Frontal cortex (tissue), 4 donors: ENCODE data around the gene LRGUK. TPM values are rescaled to one million over a fixed set of nuclear protein-coding genes. Genes with fewer than 3 reads are reported as not detected.
"Not testable (repeated sequence)": the region's sequence is repeated elsewhere in the genome, so short reads cannot be mapped to it uniquely, and the experiment has no call there.

Experiments used
- DNase-seq, 2 donors: peaks; one replicate each; pipeline ENCODE4 v3.0.0; 2012; ENCODE audit warnings: low spot score in 2 of 2
- FAIRE-seq: peaks from 2 replicates; lab custom pipeline; 2012; peaks lifted over from hg19 to GRCh38; lab: Jason Lieb, UNC
- total RNA-seq: library from RNA; depleted of rRNA; stranded (reverse); fragments of >200 nt; gene quantifications from one replicate; pipeline ENCODE4 v1.2.3, GENCODE V29; 2014
- donor health status: control.
- donor health status: control.
- donor health status: control.

The LRGUK gene
- total RNA-seq, result 14.3 TPM

- DNase-seq, result peak; percentile 42 to 70
- FAIRE-seq, result no peak
These were observed at the start of gene LRGUK for GRCh38 chr7:134126966-134127848. Gene LRGUK, plus strand, starts transcription at chr7:134127340. Its CDS starts 28 bp downstream, at chr7:134127368.

- not testable (repeated sequence) for DNase-seq, FAIRE-seq
These were observed 49.6 kb upstream of the LRGUK start for GRCh38 chr7:134077560-134077959.

GRCh38 chr7:134078991-134079390, 48.1 kb upstream of the LRGUK start:
- FAIRE-seq (no peak), DNase-seq (no peak)

- FAIRE-seq (no peak), DNase-seq (no peak)
These were observed 45.4 kb upstream of the LRGUK start for GRCh38 chr7:134081695-134082094.

- DNase-seq (no peak), FAIRE-seq (no peak)
These were observed 43.2 kb upstream of the LRGUK start for GRCh38 chr7:134083766-134084487.

DNA sequence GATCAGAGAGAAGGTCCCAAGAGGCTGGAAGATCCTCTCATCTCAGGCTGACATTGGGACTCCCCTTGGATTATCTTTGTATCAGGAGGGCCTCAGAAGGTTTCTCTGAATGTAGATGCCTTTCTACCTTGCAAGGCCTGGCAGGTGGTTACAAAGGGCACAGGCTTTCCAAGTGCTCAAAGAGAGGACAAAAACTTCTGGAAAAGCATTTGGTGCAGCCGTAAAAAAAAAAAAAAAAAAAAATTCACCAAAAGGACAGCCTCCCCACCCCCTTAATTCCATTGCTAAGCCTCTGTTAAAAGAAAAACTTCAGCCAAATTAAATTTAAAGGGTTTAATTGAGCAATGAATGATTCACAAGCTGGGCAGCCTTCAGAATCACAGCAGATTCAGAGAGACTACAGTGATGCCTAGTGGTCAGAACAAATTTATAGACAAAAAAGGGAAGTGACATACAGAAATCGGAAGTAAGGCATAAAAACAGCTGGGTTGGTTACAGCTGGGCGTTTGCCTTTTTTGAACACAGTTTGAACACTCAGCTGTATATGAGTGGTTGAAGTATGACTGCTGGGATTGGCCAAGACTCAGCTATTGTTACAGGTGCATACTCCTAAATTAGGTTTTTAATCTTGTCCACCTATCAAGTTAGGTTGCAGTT, 42.5 kb upstream of the LRGUK start:
- FAIRE-seq, result no peak
- no peak for DNase-seq

DNA sequence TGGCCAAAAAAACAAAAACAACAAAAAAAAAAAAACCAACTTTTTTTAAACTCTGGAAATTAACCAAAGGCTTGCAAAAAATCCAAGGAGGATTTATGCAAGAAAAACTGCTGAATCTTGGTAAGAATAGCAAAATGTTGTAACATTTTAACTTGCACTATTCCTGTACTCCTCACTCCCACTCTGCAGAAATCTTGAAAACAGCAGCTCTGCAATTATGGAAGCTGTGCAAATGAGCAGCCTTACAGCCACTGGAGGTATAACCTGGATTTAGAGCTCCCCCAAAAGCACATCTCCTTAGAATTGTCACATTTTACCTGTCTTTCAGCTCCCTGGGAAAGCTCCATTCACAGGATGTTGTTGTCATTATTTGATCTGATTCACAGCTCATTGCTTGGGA, 41.8 kb upstream of the LRGUK start:
- no peak for FAIRE-seq
- no peak for DNase-seq

GRCh38 chr7:134086998-134087735, 40.0 kb upstream of the LRGUK start:
- FAIRE-seq (no peak), DNase-seq (no peak)

DNA sequence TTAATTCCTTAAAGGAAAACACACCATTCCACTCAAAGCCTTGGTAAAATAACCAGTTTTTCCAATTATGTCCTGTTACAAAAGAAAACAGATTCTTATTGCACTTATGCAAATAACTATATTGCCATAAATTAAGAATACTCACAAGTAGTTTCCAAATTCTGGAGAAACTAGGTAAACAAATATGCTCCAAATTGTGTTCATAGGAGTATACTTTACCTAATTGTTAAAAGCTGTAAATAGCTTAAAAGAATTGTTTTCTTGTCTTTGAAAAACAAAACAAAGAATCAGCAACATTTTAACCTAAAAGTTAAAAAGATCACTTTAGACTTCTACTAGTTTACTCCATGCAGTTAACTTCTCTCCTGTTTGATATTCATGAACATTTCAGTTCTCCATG, 38.9 kb upstream of the LRGUK start:
- FAIRE-seq, result no peak
- DNase-seq, result no peak

DNA sequence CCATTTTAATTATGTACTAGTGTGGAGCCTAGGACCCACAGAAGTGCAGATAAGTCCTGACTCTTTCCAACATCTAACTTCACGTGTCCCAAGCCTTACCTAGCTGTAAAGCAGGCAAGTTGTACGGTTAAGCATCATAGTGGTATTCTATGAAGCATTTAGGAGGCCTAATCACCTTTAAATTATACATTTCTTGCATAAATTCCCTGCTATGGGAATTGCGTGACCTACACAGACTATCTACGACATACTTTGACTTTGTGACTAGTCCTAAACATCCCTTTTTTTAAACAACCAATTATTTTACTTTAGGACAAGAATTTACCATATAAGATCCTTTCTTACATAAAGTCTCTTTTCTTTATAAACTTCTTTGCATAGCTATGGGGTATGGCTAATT, 37.7 kb upstream of the LRGUK start:
- FAIRE-seq, result no peak
- no peak for DNase-seq

DNA sequence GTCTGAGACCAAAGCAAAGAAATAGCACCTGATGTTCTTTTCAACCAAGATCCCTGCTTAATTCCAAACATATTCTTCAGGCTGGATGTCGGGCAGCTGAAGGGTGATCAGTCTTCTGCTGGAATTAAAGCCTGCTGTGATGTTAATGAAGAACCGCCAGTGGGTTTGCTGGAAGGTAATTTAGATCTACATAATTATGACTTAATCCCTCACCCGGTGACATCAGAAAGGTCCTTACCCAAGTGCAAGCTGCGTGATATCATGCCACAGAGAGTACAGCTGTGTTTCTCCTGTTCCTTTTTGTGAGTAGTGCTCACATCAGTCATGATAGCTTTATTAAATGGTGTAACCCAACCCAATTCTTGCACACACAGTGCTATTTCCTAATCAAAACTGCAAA, 29.1 kb upstream of the LRGUK start:
- DNase-seq (no peak), FAIRE-seq (no peak)

GRCh38 chr7:134101716-134102115, 25.4 kb upstream of the LRGUK start:
- FAIRE-seq, result no peak
- DNase-seq, result no peak

DNA sequence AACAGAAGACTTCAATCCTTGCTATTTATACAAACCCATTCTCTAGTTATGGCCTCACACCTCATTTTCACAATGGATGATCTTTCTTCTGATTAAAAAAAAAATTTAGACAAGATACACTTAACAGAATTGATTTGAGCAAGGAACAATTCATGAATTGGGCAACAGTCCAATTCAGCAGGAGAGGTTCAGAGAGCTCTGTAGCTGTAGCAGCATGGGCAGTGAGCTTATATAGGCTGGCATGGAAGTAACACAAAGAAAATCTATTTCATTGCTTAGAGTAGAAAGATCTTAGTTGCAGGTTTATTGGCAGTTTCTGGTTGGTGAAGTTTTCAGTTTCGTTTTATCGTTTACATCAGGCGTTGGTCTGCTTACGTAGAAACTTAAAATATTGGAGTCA, 23.0 kb upstream of the LRGUK start:
- no peak for FAIRE-seq
- no peak for DNase-seq

DNA sequence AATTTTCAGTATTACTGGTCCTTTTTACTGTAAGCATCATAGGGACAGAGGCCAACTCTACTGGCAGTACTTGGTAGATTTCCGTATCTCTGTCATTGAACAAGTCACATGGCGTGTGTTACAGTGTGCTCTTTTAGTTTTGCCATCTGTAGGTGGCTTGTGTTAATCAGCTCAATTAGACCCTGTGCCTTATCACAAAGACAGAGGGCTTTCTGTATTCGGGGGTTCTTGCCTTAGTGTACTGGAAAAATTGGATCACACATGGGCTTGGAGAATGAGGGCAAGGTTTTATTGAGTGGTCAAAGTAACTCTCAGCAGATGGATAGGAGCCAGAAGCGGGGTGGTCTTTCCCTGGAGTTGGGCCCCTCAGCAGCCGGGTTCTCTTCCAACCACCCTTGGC, 21.3 kb upstream of the LRGUK start:
- no peak for DNase-seq
- no peak for FAIRE-seq

DNA sequence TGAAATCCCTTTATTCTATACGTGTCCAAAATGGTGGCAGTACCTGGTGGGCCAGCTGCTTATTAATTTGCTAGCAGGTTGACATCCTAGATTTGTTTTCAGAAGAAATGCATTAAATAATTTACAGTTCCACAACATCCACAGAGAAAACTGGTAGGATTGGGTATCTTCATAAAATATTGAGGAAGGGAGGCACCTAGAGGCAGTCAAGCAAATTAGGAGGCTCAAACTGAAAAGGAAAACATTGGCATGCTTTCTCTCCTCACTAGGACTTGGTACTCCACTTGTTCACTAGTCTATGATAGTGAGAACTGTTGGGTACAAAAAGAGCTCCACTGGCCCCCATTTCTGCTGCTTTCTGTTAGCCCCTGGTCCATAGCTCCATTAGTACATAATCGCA, 18.3 kb upstream of the LRGUK start:
- FAIRE-seq (no peak), DNase-seq (no peak)

DNA sequence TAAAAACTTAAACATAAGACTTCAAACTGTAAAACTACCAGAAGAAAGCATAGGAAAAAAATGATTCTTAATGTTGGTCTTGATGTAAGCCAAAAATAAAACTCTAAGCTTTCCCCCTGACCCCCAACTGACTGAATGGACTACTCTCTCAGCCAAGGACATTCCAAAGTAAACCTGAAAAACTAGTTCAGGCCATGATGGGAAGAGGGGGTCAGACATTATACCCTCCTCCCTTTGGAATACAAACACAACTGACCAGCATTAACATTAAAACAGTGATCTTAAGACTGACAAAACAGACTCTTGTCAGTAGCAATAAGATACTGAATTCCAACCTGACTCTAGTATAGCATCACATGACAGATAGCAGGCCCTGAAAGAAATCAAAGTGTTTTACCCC, 13.5 kb upstream of the LRGUK start:
- FAIRE-seq (no peak), DNase-seq (no peak)

DNA sequence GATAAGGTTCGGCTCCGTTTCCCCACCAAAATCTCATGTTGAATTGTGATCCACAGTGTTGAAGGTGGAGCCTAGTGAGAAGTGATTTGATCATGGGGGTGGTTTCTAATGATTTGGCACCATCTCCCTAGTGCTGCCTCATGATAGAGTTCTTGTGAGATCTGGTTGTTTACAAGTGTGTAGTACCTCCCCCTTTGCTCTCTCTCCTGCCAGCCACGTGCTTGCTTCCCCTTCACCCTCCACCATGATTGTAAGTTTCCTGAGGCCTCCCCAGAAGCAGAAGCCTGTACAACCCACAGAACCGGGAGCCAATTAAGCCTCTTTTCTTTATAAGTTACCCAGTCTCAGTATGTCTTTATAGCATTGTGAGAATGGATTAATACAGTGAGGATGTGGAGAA, 12.1 kb upstream of the LRGUK start:
- DNase-seq (no peak), FAIRE-seq (no peak)

- FAIRE-seq, result no peak
- DNase-seq, result no peak
These were observed 6.7 kb upstream of the LRGUK start for GRCh38 chr7:134120405-134120804.

DNA sequence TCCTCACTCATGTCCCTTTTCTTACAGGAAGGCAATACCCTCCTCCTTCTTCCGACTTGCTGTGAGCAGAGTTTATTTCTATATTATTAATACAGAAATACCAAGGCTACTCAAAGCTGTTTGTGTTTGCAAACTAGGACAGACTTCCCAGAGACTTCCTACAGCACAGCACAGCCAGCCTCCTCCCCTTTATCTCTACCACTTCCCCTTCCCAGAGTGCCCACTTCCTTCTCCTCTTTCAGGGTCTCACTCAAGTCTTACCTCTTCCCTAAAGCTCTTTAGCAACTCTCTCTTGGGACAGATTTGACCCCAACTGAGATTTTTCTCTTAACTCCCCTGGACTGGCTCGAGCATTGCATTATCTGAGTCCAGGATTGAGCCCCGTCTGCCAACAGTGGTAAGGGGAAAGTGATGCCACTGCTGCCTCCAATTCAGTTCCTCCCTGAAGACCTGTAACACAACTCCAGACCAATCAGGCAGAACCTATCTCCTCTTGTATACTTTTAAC, 5.5 kb upstream of the LRGUK start:
- DNase-seq (no peak), FAIRE-seq (no peak)

GRCh38 chr7:134122980-134123379, 4.2 kb upstream of the LRGUK start:
- no peak for FAIRE-seq

More at GRCh38 chr7:134122980-134123379, 4.2 kb upstream of the LRGUK start:
- no peak for DNase-seq
